ENCODE results near the gene EID1.
"Not testable (repeated sequence)": the region's sequence is repeated elsewhere in the genome, so short reads cannot be mapped to it uniquely, and the experiment has no call there.

EID1 gene

DNA sequence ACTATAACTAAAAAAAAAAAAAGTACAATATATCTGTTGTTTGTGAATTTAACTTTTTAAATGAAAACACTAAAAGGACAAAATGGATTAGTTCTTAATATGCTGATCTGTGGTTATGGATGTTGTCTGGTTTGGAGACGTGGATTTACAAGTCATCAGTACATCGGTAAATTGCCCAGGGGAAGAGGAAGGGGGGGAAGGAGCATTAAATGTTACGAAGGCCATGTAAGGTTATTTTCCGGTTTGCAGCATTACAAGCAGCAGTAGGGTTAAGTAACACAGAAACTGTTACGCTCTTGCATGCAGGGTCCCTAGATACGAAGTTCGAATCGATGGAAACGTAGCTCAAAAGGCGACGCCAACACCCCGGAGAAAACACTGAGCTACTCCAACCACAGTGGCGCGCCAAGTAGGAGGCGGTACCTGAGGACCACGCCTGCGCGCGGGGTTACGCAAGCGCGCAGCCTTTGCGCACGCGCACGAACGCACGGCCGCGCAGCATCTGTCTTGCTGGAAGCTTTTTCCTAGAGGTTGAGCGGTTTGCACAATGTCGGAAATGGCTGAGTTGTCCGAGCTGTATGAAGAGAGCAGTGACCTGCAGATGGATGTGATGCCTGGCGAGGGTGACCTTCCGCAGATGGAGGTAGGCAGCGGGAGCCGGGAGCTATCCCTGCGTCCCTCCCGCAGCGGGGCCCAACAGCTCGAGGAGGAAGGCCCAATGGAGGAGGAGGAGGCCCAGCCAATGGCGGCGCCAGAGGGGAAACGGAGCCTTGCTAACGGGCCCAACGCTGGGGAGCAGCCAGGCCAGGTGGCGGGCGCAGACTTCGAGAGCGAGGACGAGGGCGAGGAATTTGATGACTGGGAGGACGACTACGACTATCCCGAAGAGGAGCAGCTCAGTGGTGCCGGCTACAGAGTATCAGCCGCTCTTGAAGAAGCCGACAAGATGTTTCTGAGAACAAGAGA lies at the start of gene EID1:
EID1 (plus strand) TSS at position 505 of the 966 bp plus-strand sequence; CDS start at position 548, 43 bp downstream.
- Histone ChIP-seq H3K27ac (ENCODE audit: low read length) (peak within 1 kb of the TSS; percentile 92), H3K36me3 (ENCODE audit: control insufficient read depth, low read depth, low read length) (no peaks in the 10 kb centered on the region), H3K4me1 (ENCODE audit: control insufficient read depth, low read depth, low read length) (peaks cover 4% of the 10 kb centered on the region), H3K9ac (ENCODE audit: low read length) (peak within 1 kb of the TSS; percentile 90), H3K27me3 (ENCODE audit: control insufficient read depth, insufficient read depth, low read length) (peaks cover 4% of the 10 kb centered on the region), H3K4me3 (ENCODE audit: low read length) (peak within 1 kb of the TSS; percentile 97), H3K9me3 (ENCODE audit: control insufficient read depth, low read depth, low read length) (no peaks in the 10 kb centered on the region)

GRCh38 chr15:48828471-48828870 lies 49.5 kb upstream of the EID1 start:
- no peaks in the 10 kb centered on the region for H3K4me1 ChIP-seq (ENCODE audit: control insufficient read depth, low read depth, low read length)

GRCh38 chr15:48828906-48829305 lies 49.0 kb upstream of the EID1 start:
- H3K4me1 ChIP-seq (ENCODE audit: control insufficient read depth, low read depth, low read length): no peaks in the 10 kb centered on the region
- H3K36me3 ChIP-seq (ENCODE audit: control insufficient read depth, low read depth, low read length): no peaks in the 10 kb centered on the region
- no peaks in the 10 kb centered on the region for H3K27me3 ChIP-seq (ENCODE audit: control insufficient read depth, insufficient read depth, low read length)
- H3K4me3 ChIP-seq (ENCODE audit: low read length): no peak overlapping the region
- no peaks in the 10 kb centered on the region for H3K9me3 ChIP-seq (ENCODE audit: control insufficient read depth, low read depth, low read length)
- no peak overlapping the region for H3K9ac ChIP-seq (ENCODE audit: low read length)
- H3K27ac ChIP-seq (ENCODE audit: low read length): no peak overlapping the region

More at GRCh38 chr15:48828471-48828870, 49.5 kb upstream of the EID1 start:
- Histone ChIP-seq H3K27ac (ENCODE audit: low read length) (no peak overlapping the region), H3K9me3 (ENCODE audit: control insufficient read depth, low read depth, low read length) (no peaks in the 10 kb centered on the region), H3K4me3 (ENCODE audit: low read length) (no peak overlapping the region), H3K36me3 (ENCODE audit: control insufficient read depth, low read depth, low read length) (no peaks in the 10 kb centered on the region), H3K9ac (ENCODE audit: low read length) (no peak overlapping the region), H3K27me3 (ENCODE audit: control insufficient read depth, insufficient read depth, low read length) (no peaks in the 10 kb centered on the region)

- no peak overlapping the region for H3K9ac ChIP-seq (ENCODE audit: low read length)
- no peaks in the 10 kb centered on the region for H3K4me1 ChIP-seq (ENCODE audit: control insufficient read depth, low read depth, low read length)
- no peak overlapping the region for H3K27ac ChIP-seq (ENCODE audit: low read length)
- H3K27me3 ChIP-seq (ENCODE audit: control insufficient read depth, insufficient read depth, low read length): no peaks in the 10 kb centered on the region
- no peaks in the 10 kb centered on the region for H3K36me3 ChIP-seq (ENCODE audit: control insufficient read depth, low read depth, low read length)
- H3K4me3 ChIP-seq (ENCODE audit: low read length): no peak overlapping the region
- no peaks in the 10 kb centered on the region for H3K9me3 ChIP-seq (ENCODE audit: control insufficient read depth, low read depth, low read length)
These were observed 45.3 kb upstream of the EID1 start for GRCh38 chr15:48832648-48833047.

- Histone ChIP-seq H3K27me3 (ENCODE audit: control insufficient read depth, insufficient read depth, low read length) (no peaks in the 10 kb centered on the region), H3K4me1 (ENCODE audit: control insufficient read depth, low read depth, low read length) (no peaks in the 10 kb centered on the region), H3K36me3 (ENCODE audit: control insufficient read depth, low read depth, low read length) (no peaks in the 10 kb centered on the region), H3K9me3 (ENCODE audit: control insufficient read depth, low read depth, low read length) (no peaks in the 10 kb centered on the region), H3K4me3 (ENCODE audit: low read length) (no peak overlapping the region), H3K27ac (ENCODE audit: low read length) (no peak overlapping the region), H3K9ac (ENCODE audit: low read length) (no peak overlapping the region)
These were observed 44.3 kb upstream of the EID1 start for GRCh38 chr15:48833526-48834239.

DNA sequence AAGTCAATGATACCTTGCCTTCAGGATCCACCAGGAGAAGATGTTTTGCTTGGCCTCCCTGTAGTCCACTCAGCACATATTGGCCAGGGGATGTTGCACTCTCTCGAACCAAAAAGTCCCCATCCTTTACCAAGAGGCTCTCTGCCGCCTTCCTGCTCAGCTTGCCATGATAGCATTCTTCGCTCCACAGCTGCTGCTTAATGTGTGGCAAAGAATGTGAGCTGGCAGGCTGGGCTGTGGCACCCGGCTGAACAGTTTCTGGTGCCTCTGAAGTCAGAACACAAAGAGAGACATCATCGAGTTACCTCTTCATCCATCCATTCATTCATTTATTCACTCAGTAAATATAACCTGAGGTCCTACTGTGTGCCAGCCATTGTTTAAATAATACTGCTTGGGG lies 43.2 kb upstream of the EID1 start:
- Histone ChIP-seq H3K36me3 (ENCODE audit: control insufficient read depth, low read depth, low read length) (no peaks in the 10 kb centered on the region), H3K9me3 (ENCODE audit: control insufficient read depth, low read depth, low read length) (no peaks in the 10 kb centered on the region), H3K4me3 (ENCODE audit: low read length) (no peak overlapping the region), H3K9ac (ENCODE audit: low read length) (no peak overlapping the region), H3K27ac (ENCODE audit: low read length) (no peak overlapping the region), H3K4me1 (ENCODE audit: control insufficient read depth, low read depth, low read length) (no peaks in the 10 kb centered on the region), H3K27me3 (ENCODE audit: control insufficient read depth, insufficient read depth, low read length) (no peaks in the 10 kb centered on the region)

DNA sequence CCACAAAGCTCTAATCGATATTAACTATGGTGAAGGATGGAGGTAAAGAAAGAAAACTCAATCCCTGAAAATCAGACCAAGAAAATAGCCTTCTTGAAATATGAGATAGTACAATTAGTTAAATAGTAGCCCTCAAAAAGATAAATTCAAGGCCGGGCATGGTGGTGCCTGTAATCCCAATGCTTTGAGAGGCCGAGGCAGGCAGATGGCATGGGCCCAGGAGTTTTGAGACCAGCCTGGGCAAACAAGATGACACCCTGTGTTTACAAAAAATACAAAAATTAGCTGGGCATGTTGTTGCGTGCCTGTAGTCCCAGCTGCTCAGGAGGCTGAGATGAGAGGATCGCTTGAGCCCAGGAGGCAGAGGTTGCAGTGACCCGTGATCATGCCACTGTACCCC lies 35.4 kb upstream of the EID1 start:
- H3K27ac ChIP-seq (ENCODE audit: low read length): no peak overlapping the region
- no peaks in the 10 kb centered on the region for H3K4me1 ChIP-seq (ENCODE audit: control insufficient read depth, low read depth, low read length)
- no peak overlapping the region for H3K9ac ChIP-seq (ENCODE audit: low read length)
- no peaks in the 10 kb centered on the region for H3K27me3 ChIP-seq (ENCODE audit: control insufficient read depth, insufficient read depth, low read length)
- H3K36me3 ChIP-seq (ENCODE audit: control insufficient read depth, low read depth, low read length): no peaks in the 10 kb centered on the region
- no peak overlapping the region for H3K4me3 ChIP-seq (ENCODE audit: low read length)
- no peaks in the 10 kb centered on the region for H3K9me3 ChIP-seq (ENCODE audit: control insufficient read depth, low read depth, low read length)

DNA sequence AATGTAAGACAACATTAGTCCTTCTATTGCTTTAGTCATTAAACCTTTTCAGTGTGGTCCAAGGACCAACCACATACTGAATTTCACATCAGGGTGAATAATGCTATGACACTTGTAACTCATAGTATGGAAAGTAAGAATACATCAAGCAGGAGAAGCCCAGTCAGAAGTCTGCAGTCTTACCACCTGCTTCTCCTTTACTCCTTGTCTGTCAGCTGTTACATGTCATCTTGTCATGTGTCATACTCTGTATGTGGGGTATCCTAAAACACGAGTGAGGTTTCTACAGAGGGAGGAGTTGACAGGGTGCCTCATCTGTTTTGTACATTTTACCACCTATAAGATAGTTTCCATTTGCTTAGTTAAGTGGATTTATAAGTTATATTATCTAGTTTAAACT lies 32.8 kb upstream of the EID1 start:
- H3K27ac ChIP-seq (ENCODE audit: low read length): no peak overlapping the region
- H3K27me3 ChIP-seq (ENCODE audit: control insufficient read depth, insufficient read depth, low read length): no peaks in the 10 kb centered on the region
- H3K4me3 ChIP-seq (ENCODE audit: low read length): no peak overlapping the region
- no peaks in the 10 kb centered on the region for H3K36me3 ChIP-seq (ENCODE audit: control insufficient read depth, low read depth, low read length)
- no peaks in the 10 kb centered on the region for H3K4me1 ChIP-seq (ENCODE audit: control insufficient read depth, low read depth, low read length)
- no peaks in the 10 kb centered on the region for H3K9me3 ChIP-seq (ENCODE audit: control insufficient read depth, low read depth, low read length)
- H3K9ac ChIP-seq (ENCODE audit: low read length): no peak overlapping the region

DNA sequence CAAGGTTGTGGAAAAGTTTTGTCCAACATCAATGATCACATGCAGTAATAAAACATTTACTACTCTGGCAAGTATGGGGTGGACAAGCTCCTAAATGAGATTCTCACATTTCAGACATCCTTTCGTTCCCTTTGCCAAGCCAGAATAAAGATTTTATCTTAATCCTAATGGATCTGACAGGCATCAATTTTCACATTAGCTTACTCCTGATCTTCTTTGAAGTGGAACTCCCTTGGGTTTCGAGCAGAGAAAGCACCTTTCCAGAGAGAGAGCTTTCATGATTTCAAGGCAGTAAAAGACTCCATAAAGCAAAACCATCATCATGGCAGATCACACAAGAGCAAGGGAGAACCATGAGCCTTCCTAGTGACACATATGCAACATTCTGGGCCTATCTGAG lies 27.3 kb upstream of the EID1 start:
- Histone ChIP-seq H3K36me3 (ENCODE audit: control insufficient read depth, low read depth, low read length) (no peaks in the 10 kb centered on the region), H3K9me3 (ENCODE audit: control insufficient read depth, low read depth, low read length) (no peaks in the 10 kb centered on the region), H3K27me3 (ENCODE audit: control insufficient read depth, insufficient read depth, low read length) (no peaks in the 10 kb centered on the region), H3K27ac (ENCODE audit: low read length) (no peak overlapping the region), H3K4me3 (ENCODE audit: low read length) (no peak overlapping the region), H3K9ac (ENCODE audit: low read length) (no peak overlapping the region), H3K4me1 (ENCODE audit: control insufficient read depth, low read depth, low read length) (peaks cover 4% of the 10 kb centered on the region)

GRCh38 chr15:48851956-48852355 lies 26.0 kb upstream of the EID1 start:
- no peaks in the 10 kb centered on the region for H3K27me3 ChIP-seq (ENCODE audit: control insufficient read depth, insufficient read depth, low read length)
- no peak overlapping the region for H3K4me3 ChIP-seq (ENCODE audit: low read length)
- no peaks in the 10 kb centered on the region for H3K36me3 ChIP-seq (ENCODE audit: control insufficient read depth, low read depth, low read length)
- H3K4me1 ChIP-seq (ENCODE audit: control insufficient read depth, low read depth, low read length): peaks cover 17% of the 10 kb centered on the region
- H3K27ac ChIP-seq (ENCODE audit: low read length): no peak overlapping the region
- no peaks in the 10 kb centered on the region for H3K9me3 ChIP-seq (ENCODE audit: control insufficient read depth, low read depth, low read length)
- no peak overlapping the region for H3K9ac ChIP-seq (ENCODE audit: low read length)

GRCh38 chr15:48854434-48854833 lies 23.5 kb upstream of the EID1 start:
- not testable (repeated sequence) for H3K4me3 ChIP-seq (ENCODE audit: low read length); H3K27ac ChIP-seq (ENCODE audit: low read length); H3K9ac ChIP-seq (ENCODE audit: low read length); H3K36me3 ChIP-seq (ENCODE audit: control insufficient read depth, low read depth, low read length); H3K9me3 ChIP-seq (ENCODE audit: control insufficient read depth, low read depth, low read length); H3K27me3 ChIP-seq (ENCODE audit: control insufficient read depth, insufficient read depth, low read length)
- peaks cover 21% of the 10 kb centered on the region for H3K4me1 ChIP-seq (ENCODE audit: control insufficient read depth, low read depth, low read length)

All from iPS-18a (cell line).